GM23338 (cell line): ENCODE results near the gene TMEM41B. TPM values are rescaled to one million over a fixed set of nuclear protein-coding genes. Genes with fewer than 3 reads are reported as not detected.

Experiments
- ATAC-seq: fragments of 200-7000 bp; cut with Tn5 transposase; 3 replicates; pipeline ENCODE4 v1.9.1; 2020
- DNase-seq: peaks from one replicate; pipeline ENCODE4 v3.0.0-alpha.2; 2015; ENCODE audit warnings: low spot score
- H2AFZ ChIP-seq: fragments of 200-600 bp; sonication (generic); 2 replicates; pipeline ENCODE4 v1.8.0; 2016; ENCODE audit warnings: antibody characterized with exemption, mild to moderate bottlenecking, moderate library complexity
- H3F3A ChIP-seq: fragments of 200-600 bp; sonication (generic); replicated peaks from 2 replicates; pipeline ENCODE4 v1.8.0; 2017; ENCODE audit warnings: antibody characterized with exemption, mixed run types, low read depth
- H3K27ac ChIP-seq: fragments of 200-600 bp; sonication (generic); 2 replicates; pipeline ENCODE4 v1.6.1; 2016; ENCODE audit warnings: low read depth
- H3K27me3 ChIP-seq: fragments of 200-600 bp; sonication (generic); 2 replicates; pipeline ENCODE4 v1.8.0; 2016; ENCODE audit warnings: mild to moderate bottlenecking, mixed run types, moderate library complexity; ENCODE audit not compliant: insufficient read depth
- H3K36me3 ChIP-seq: fragments of 200-600 bp; sonication (generic); 2 replicates; pipeline ENCODE4 v1.8.0; 2016; ENCODE audit warnings: mild to moderate bottlenecking; ENCODE audit not compliant: insufficient read depth
- H3K4me1 ChIP-seq: fragments of 200-600 bp; sonication (generic); 2 replicates; pipeline ENCODE4 v1.8.0; 2016; ENCODE audit warnings: mild to moderate bottlenecking, moderate library complexity; ENCODE audit not compliant: insufficient read depth
- H3K4me2 ChIP-seq: fragments of 200-600 bp; sonication (generic); 2 replicates; pipeline ENCODE4 v1.7.1; 2017; ENCODE audit warnings: mixed run types
- H3K4me3 ChIP-seq: fragments of 200-600 bp; sonication (generic); 2 replicates; pipeline ENCODE4 v1.6.1; 2016; ENCODE audit warnings: mixed run types
- H3K79me2 ChIP-seq: fragments of 200-600 bp; sonication (generic); replicated peaks from 2 replicates; pipeline ENCODE4 v1.8.0; 2017; ENCODE audit warnings: mild to moderate bottlenecking; ENCODE audit not compliant: insufficient read depth
- H3K9me2 ChIP-seq: fragments of 200-600 bp; sonication (generic); 2 replicates; pipeline ENCODE4 v1.8.0; 2017; ENCODE audit not compliant: insufficient read depth
- H4K20me1 ChIP-seq: fragments of 200-600 bp; sonication (generic); replicated peaks from 2 replicates; pipeline ENCODE4 v1.8.0; 2017; ENCODE audit warnings: mild to moderate bottlenecking; ENCODE audit not compliant: insufficient read depth
- H3K27ac Mint-ChIP-seq: 2 replicates; pipeline ENCODE4 v1.8.0; 2020; ENCODE audit warnings: inconsistent platforms, mild to moderate bottlenecking, moderate library complexity, mixed read lengths
- H3K27me3 Mint-ChIP-seq: 3 replicates; pipeline ENCODE4 v1.8.0; 2022; ENCODE audit warnings: low read depth, mild to moderate bottlenecking, moderate library complexity, mixed read lengths, inconsistent platforms; ENCODE audit not compliant: insufficient read depth, poor library complexity
- H3K36me3 Mint-ChIP-seq: 3 replicates; pipeline ENCODE4 v1.8.0; 2021; ENCODE audit warnings: low read depth, mild to moderate bottlenecking, inconsistent platforms, moderate library complexity, mixed read lengths
- H3K4me1 Mint-ChIP-seq: 3 replicates; pipeline ENCODE4 v1.8.0; 2020; ENCODE audit warnings: mild to moderate bottlenecking, inconsistent platforms, mixed read lengths
- H3K4me3 Mint-ChIP-seq: 3 replicates; pipeline ENCODE4 v1.8.0; 2021; ENCODE audit warnings: moderate library complexity, mild to moderate bottlenecking, inconsistent platforms, mixed read lengths
- H3K9me3 Mint-ChIP-seq: 3 replicates; pipeline ENCODE4 v1.8.0; 2020; ENCODE audit warnings: moderate library complexity, mild to moderate bottlenecking, inconsistent platforms, mixed read lengths
- CREB1 ChIP-seq: fragments of 250-450 bp; sonication (Bioruptor Pico); IDR thresholded peaks from 2 replicates; pipeline ENCODE4 v1.5.0; 2020; ENCODE audit warnings: low read depth, mild to moderate bottlenecking, moderate library complexity
- EZH2phosphoT487 ChIP-seq: fragments of 200-600 bp; sonication (generic); IDR thresholded peaks from one replicate; pipeline ENCODE4 v1.8.1; 2018; ENCODE audit warnings: antibody characterized with exemption; ENCODE audit not compliant: unreplicated experiment
- POLR2AphosphoS5 ChIP-seq: IDR thresholded peaks from 2 replicates; pipeline ENCODE4 v1.6.1; 2016; ENCODE audit warnings: antibody characterized with exemption, low read depth
- ZNF331 ChIP-seq: fragments of 250-450 bp; sonication (Bioruptor Pico); IDR thresholded peaks from 2 replicates; pipeline ENCODE4 v1.5.0; 2020; ENCODE audit warnings: low read depth, mild to moderate bottlenecking, moderate library complexity
- polyA plus RNA-seq: library from polyadenylated mRNA; unstranded; fragments of >200 nt; fragmentation: Nextera tagmentation; extraction: Ambion mirVana; gene quantifications from 2 replicates; pipeline ENCODE4 v1.2.1, GENCODE V29; 2016
- total RNA-seq: library from RNA; depleted of rRNA; stranded (reverse); fragments of >200 nt; shearing (Covaris generic); gene quantifications from 2 replicates; pipeline ENCODE4 v1.2.3, GENCODE V29; 2014
- TF ChIP-seq, protein P1 (sequence below): fragments of 250-450 bp; sonication (Bioruptor Pico); IDR thresholded peaks from 2 replicates; pipeline ENCODE4 v1.5.0; 2020; ENCODE audit warnings: mild to moderate bottlenecking, moderate library complexity
- TF ChIP-seq, protein P2 (sequence below), 2 experiments: fragments of 200-600 bp in 1 of 2; sonication (generic) in 1 of 2; conservative IDR thresholded peaks; 2 replicates each; pipeline versions ENCODE4 v1.5.1 to v1.6.1; 2016 to 2017; ENCODE audit warnings: antibody characterized with exemption in 2 of 2, low read depth in 2 of 2, mild to moderate bottlenecking in 2 of 2, moderate library complexity in 1 of 2

Gene TMEM41B
- total and polyA plus RNA-seq, 2 experiments from 2014 or later: 34.4 to 53.8 TPM

DNA sequence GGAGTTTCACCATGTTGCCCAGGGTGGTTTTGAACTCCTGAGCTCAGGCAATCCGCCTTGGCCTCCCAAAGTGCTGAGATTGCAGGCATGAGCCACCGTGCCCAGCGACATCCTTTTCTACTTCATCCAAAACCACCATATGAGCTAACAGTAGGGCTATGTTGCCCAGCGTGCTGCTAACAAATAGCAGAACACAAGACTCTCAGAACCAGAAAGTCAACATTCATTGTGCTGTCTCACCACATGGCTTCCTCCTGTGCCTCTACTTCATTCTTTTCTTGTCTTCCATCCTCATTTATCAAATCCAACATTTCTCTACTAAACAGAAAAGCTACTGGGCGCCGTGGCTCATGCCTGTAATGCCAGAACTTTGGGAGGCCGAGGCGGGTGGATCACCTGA is 37.2 kb downstream of the TMEM41B start (continued):
- TF ChIP-seq, protein P1, sequence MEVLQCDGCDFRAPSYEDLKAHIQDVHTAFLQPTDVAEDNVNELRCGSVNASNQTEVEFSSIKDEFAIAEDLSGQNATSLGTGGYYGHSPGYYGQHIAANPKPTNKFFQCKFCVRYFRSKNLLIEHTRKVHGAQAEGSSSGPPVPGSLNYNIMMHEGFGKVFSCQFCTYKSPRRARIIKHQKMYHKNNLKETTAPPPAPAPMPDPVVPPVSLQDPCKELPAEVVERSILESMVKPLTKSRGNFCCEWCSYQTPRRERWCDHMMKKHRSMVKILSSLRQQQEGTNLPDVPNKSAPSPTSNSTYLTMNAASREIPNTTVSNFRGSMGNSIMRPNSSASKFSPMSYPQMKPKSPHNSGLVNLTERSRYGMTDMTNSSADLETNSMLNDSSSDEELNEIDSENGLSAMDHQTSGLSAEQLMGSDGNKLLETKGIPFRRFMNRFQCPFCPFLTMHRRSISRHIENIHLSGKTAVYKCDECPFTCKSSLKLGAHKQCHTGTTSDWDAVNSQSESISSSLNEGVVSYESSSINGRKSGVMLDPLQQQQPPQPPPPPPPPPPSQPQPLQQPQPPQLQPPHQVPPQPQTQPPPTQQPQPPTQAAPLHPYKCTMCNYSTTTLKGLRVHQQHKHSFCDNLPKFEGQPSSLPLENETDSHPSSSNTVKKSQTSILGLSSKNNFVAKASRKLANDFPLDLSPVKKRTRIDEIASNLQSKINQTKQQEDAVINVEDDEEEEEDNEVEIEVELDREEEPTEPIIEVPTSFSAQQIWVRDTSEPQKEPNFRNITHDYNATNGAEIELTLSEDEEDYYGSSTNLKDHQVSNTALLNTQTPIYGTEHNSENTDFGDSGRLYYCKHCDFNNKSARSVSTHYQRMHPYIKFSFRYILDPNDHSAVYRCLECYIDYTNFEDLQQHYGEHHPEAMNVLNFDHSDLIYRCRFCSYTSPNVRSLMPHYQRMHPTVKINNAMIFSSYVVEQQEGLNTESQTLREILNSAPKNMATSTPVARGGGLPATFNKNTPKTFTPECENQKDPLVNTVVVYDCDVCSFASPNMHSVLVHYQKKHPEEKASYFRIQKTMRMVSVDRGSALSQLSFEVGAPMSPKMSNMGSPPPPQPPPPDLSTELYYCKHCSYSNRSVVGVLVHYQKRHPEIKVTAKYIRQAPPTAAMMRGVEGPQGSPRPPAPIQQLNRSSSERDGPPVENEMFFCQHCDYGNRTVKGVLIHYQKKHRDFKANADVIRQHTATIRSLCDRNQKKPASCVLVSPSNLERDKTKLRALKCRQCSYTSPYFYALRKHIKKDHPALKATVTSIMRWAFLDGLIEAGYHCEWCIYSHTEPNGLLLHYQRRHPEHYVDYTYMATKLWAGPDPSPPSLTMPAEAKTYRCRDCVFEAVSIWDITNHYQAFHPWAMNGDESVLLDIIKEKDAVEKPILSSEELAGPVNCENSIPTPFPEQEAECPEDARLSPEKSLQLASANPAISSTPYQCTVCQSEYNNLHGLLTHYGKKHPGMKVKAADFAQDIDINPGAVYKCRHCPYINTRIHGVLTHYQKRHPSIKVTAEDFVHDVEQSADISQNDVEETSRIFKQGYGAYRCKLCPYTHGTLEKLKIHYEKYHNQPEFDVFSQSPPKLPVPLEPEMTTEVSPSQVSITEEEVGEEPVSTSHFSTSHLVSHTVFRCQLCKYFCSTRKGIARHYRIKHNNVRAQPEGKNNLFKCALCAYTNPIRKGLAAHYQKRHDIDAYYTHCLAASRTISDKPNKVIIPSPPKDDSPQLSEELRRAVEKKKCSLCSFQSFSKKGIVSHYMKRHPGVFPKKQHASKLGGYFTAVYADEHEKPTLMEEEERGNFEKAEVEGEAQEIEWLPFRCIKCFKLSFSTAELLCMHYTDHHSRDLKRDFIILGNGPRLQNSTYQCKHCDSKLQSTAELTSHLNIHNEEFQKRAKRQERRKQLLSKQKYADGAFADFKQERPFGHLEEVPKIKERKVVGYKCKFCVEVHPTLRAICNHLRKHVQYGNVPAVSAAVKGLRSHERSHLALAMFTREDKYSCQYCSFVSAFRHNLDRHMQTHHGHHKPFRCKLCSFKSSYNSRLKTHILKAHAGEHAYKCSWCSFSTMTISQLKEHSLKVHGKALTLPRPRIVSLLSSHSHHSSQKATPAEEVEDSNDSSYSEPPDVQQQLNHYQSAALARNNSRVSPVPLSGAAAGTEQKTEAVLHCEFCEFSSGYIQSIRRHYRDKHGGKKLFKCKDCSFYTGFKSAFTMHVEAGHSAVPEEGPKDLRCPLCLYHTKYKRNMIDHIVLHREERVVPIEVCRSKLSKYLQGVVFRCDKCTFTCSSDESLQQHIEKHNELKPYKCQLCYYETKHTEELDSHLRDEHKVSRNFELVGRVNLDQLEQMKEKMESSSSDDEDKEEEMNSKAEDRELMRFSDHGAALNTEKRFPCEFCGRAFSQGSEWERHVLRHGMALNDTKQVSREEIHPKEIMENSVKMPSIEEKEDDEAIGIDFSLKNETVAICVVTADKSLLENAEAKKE: no peak
- TF ChIP-seq ZNF331 (CRISPR knock-in tag): no peak
- no peak for TF ChIP-seq CREB1 (CRISPR knock-in tag)
- TF ChIP-seq POLR2AphosphoS5: no peak
- no peak for TF ChIP-seq EZH2phosphoT487

DNA sequence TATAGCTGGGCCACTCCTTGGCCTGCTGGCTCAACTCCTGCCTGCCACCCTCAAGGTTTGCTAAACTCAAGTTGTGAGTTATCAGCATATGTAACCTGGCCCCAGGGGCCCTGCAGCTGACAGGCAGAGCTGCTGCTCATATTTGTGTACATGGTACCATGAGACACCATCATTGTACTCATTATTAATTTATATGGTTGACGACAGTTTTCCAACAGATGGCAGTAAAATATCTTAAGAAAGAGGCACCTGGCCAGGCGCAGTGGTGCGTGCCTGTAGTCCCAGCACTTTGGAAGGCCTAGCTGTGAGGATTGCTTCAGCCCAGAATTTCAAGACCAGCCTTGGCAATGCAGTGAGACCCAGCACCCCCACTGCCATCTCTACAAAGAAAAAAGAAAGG is 37.8 kb downstream of the TMEM41B start:
- no peak overlapping the region for H3K4me3 ChIP-seq
- peaks cover 8% of the 10 kb centered on the region; the same call in 1 of the 2 replicates for H3F3A ChIP-seq
- ATAC-seq (peak; percentile 39; the same call in 2 of the 3 replicates), DNase-seq (no peak)
- no peaks in the 10 kb centered on the region for H3K4me1 Mint-ChIP-seq
- no peaks in the 10 kb centered on the region for H3K27me3 ChIP-seq
- H3K27ac Mint-ChIP-seq: no peak overlapping the region
- H3K36me3 ChIP-seq: peaks cover 10% of the 10 kb centered on the region
- H3K27ac ChIP-seq: no peak overlapping the region
- H3K9me2 ChIP-seq: no peaks in the 10 kb centered on the region
- H3K4me1 ChIP-seq: no peaks in the 10 kb centered on the region
- no peak overlapping the region for H3K4me2 ChIP-seq
- H2AFZ ChIP-seq: no peak overlapping the region
- peaks cover 22% of the 10 kb centered on the region for H3K36me3 Mint-ChIP-seq
- H3K4me3 Mint-ChIP-seq: no peak overlapping the region
- H3K79me2 ChIP-seq: no peaks in the 10 kb centered on the region
- no peaks in the 10 kb centered on the region for H3K9me3 Mint-ChIP-seq
- H4K20me1 ChIP-seq: peaks cover 3% of the 10 kb centered on the region
- H3K27me3 Mint-ChIP-seq: peaks cover 5% of the 10 kb centered on the region
- TF ChIP-seq, protein P2, sequence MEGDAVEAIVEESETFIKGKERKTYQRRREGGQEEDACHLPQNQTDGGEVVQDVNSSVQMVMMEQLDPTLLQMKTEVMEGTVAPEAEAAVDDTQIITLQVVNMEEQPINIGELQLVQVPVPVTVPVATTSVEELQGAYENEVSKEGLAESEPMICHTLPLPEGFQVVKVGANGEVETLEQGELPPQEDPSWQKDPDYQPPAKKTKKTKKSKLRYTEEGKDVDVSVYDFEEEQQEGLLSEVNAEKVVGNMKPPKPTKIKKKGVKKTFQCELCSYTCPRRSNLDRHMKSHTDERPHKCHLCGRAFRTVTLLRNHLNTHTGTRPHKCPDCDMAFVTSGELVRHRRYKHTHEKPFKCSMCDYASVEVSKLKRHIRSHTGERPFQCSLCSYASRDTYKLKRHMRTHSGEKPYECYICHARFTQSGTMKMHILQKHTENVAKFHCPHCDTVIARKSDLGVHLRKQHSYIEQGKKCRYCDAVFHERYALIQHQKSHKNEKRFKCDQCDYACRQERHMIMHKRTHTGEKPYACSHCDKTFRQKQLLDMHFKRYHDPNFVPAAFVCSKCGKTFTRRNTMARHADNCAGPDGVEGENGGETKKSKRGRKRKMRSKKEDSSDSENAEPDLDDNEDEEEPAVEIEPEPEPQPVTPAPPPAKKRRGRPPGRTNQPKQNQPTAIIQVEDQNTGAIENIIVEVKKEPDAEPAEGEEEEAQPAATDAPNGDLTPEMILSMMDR (conservative IDR thresholded peaks at IDR 0.05; ENCODE audit: low read depth in 2 of 2): peak in 1 of 2 experiments; percentile 34; a peak in 2 of 4 replicates
- TF ChIP-seq EZH2phosphoT487: no peak
